ENCODE measurements around the gene GMEB2. TPM values are rescaled to one million over a fixed set of nuclear protein-coding genes. Genes with fewer than 3 reads are reported as not detected.

Gene GMEB2
- polyA plus RNA-seq, 1 of the 3 experiments (the other 2 are of a cell fraction) = 6.5 TPM

DNA sequence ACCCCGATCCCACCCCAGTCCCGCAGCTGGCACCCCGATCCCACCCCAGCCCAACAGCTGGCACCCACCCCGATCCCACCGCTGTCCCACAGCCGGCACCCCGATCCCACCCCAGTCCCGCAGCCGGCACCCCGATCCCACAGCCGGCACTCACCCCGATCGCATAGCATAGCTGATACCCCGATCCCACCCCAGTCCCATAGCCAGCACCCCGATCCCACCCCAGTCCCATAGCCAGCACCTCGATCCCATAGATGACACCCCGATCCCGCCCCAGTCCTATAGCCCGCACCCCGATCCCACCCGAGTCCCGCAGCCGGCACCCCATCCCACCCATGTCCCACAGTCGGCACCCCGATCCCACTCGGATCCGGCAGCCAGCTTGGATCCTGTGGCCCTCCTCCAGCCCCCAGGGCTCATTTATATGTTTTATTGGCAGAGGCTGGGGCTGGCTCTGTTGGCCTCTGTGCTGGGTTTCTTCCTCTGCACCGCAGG is 897 bp upstream of the GMEB2 start:
- CTCF ChIA-PET = interaction anchor here (0.9 to 1.4 kb wide), 4 partner anchors 14 to 353 kb away, joined by 3 to 5 read pairs (median 4); partner anchors contain the start of gene PRPF6
- peak overlapping the region; percentile 82 for H3K9ac ChIP-seq
- WGBS (ENCODE audit: low lambda C conversion rate) = 3% methylated on average over 7 of the region's 28 CpGs
- peak overlapping the region; percentile 76 to 93 for H3K4me3 ChIP-seq (ENCODE audit: low read depth in 2 of 2, low read length in 1 of 2)
- H3K79me2 ChIP-seq (ENCODE audit: insufficient read depth) = peaks cover 44% of the 10 kb centered on the region
- no peaks in the 10 kb centered on the region for H3K9me2 ChIP-seq
- H3K4me2 ChIP-seq = peak overlapping the region; percentile 96
- H3K9me3 ChIP-seq = no peaks in the 10 kb centered on the region
- no peak overlapping the region for H2AFZ ChIP-seq (ENCODE audit: low read depth)
- H3F3A ChIP-seq (replicated peaks; ENCODE audit: insufficient read depth) = no peaks in the 10 kb centered on the region
- peaks cover 6 to 8% of the 10 kb centered on the region in 2 experiments; a peak in 2 of 4 replicates for H3K4me1 ChIP-seq (ENCODE audit: control insufficient read depth in 1 of 2, insufficient read depth in 2 of 2, low read depth in 1 of 2, low read length in 1 of 2)
- no peaks in the 10 kb centered on the region for H3K36me3 ChIP-seq (replicated peaks in 1 of 2; ENCODE audit: control insufficient read depth in 1 of 2, insufficient read depth in 2 of 2, low read length in 1 of 2)
- H3K27me3 ChIP-seq (ENCODE audit: insufficient read depth) = no peaks in the 10 kb centered on the region
- no peaks in the 10 kb centered on the region for H4K20me1 ChIP-seq (ENCODE audit: insufficient read depth)
- no peak for TF ChIP-seq EP300 (IDR thresholded peaks at IDR 0.05; ENCODE audit: borderline replicate concordance in 1 of 2, low read depth in 1 of 2, low read length in 1 of 2)
- TF ChIP-seq RXRA (IDR thresholded peaks at IDR 0.05; ENCODE audit: borderline replicate concordance, low read depth) = no peak
- no peak for TF ChIP-seq CHD2 (IDR thresholded peaks at IDR 0.05; ENCODE audit: low read length, partially characterized antibody)
- TF ChIP-seq, protein P1, sequence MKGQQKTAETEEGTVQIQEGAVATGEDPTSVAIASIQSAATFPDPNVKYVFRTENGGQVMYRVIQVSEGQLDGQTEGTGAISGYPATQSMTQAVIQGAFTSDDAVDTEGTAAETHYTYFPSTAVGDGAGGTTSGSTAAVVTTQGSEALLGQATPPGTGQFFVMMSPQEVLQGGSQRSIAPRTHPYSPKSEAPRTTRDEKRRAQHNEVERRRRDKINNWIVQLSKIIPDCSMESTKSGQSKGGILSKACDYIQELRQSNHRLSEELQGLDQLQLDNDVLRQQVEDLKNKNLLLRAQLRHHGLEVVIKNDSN (IDR thresholded peaks at IDR 0.05; ENCODE audit: borderline replicate concordance, low read depth) = no peak
- POLR2A ChIA-PET = interaction anchor here (0.9 to 1.6 kb wide), 3 partner anchors 14 to 331 kb away, joined by 3 to 8 read pairs (median 4); partner anchors contain the start of gene RTEL1
- H3K27ac ChIP-seq (ENCODE audit: low read depth in 2 of 2, low read length in 1 of 2) = peak overlapping the region; percentile 34 to 36; a peak in 1 of 4 replicates
- DNase-seq = no peak

DNA sequence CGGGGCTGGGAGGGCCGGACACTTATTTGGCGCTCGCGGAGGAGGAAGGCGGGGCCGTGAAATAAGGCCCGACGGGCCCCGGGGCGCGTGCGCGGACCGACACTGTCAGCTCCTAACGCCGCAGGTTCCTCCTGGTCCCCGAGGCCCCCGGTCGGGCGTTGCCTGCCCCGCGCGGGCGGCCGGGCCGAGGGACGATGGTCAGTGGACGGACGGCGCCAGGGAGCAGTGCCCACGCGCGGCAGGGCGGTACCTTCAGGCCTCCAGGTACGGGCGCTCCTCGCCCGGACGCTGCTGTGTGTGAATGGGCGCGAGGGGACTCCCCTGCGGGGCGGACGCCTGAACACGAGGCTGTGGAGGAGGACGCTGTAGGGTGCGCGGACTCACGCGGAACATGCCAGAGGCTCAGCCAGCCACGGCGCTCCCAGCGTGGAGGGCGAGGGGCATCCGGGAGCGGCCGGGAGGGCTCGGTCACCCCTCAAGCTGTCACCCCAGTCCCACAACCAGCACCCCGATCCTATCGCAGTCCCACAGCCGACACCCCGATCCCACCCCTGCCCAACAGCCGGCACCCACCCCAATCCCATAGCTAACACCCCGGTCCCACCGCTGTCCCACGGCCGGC is 339 bp upstream of the GMEB2 start:
- Histone ChIP-seq H3K27me3 (ENCODE audit: insufficient read depth) (no peaks in the 10 kb centered on the region), H3F3A (replicated peaks; ENCODE audit: insufficient read depth) (no peaks in the 10 kb centered on the region), H3K9me3 (no peaks in the 10 kb centered on the region), H3K79me2 (ENCODE audit: insufficient read depth) (peaks cover 50% of the 10 kb centered on the region), H3K36me3 (replicated peaks in 1 of 2; ENCODE audit: control insufficient read depth in 1 of 2, insufficient read depth in 2 of 2, low read length in 1 of 2) (no peaks in the 10 kb centered on the region), H4K20me1 (ENCODE audit: insufficient read depth) (no peaks in the 10 kb centered on the region), H3K4me1 (ENCODE audit: control insufficient read depth in 1 of 2, insufficient read depth in 2 of 2, low read depth in 1 of 2, low read length in 1 of 2) (peaks cover 6 to 8% of the 10 kb centered on the region in 2 experiments; a peak in 2 of 4 replicates), H2AFZ (ENCODE audit: low read depth) (no peak overlapping the region), H3K9ac (peak overlapping the region; percentile 82), H3K4me3 (ENCODE audit: low read depth in 2 of 2, low read length in 1 of 2) (peak overlapping the region; percentile 76 to 93), H3K9me2 (no peaks in the 10 kb centered on the region), H3K27ac (ENCODE audit: low read depth in 2 of 2, low read length in 1 of 2) (peak overlapping the region; percentile 58 to 66; a peak in 3 of 4 replicates), H3K4me2 (peak overlapping the region; percentile 96)
- 0% methylated on average over 6 of the region's 68 CpGs for WGBS (ENCODE audit: low lambda C conversion rate)
- TF ChIP-seq, protein P2, sequence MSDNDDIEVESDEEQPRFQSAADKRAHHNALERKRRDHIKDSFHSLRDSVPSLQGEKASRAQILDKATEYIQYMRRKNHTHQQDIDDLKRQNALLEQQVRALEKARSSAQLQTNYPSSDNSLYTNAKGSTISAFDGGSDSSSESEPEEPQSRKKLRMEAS (IDR thresholded peaks at IDR 0.05; ENCODE audit: low read depth) = peak; percentile 50
- TF ChIP-seq NRF1 (IDR thresholded peaks at IDR 0.05; ENCODE audit: low read depth, low read length) (peak; percentile 77), MXI1 (IDR thresholded peaks at IDR 0.05; ENCODE audit: low read depth, low read length) (peak; percentile 100), POLR2AphosphoS5 (IDR thresholded peaks at IDR 0.05; ENCODE audit: low read depth, low read length) (no peak), JUND (IDR thresholded peaks at IDR 0.05) (no peak), TAF1 (IDR thresholded peaks at IDR 0.05; ENCODE audit: borderline replicate concordance, low read depth, low read length) (peak; percentile 75), RXRA (IDR thresholded peaks at IDR 0.05; ENCODE audit: borderline replicate concordance, low read depth) (no peak), SIN3A (IDR thresholded peaks at IDR 0.05; ENCODE audit: borderline replicate concordance, low read depth, low read length) (no peak; the same call in 1 of the 2 replicates), SMC3 (IDR thresholded peaks at IDR 0.05; ENCODE audit: low read depth, low read length) (no peak)
- TF ChIP-seq, protein P3, sequence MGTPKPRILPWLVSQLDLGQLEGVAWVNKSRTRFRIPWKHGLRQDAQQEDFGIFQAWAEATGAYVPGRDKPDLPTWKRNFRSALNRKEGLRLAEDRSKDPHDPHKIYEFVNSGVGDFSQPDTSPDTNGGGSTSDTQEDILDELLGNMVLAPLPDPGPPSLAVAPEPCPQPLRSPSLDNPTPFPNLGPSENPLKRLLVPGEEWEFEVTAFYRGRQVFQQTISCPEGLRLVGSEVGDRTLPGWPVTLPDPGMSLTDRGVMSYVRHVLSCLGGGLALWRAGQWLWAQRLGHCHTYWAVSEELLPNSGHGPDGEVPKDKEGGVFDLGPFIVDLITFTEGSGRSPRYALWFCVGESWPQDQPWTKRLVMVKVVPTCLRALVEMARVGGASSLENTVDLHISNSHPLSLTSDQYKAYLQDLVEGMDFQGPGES (IDR thresholded peaks at IDR 0.05; ENCODE audit: low read depth, low read length) = no peak
- peak; percentile 99 for DNase-seq
- ChIA-PET CTCF (interaction anchor here (0.8 to 1.4 kb wide), 7 partner anchors 10 to 353 kb away, joined by 3 to 5 read pairs (median 3); partner anchors contain the start of gene PRPF6), POLR2A (interaction anchor here (0.6 to 1.6 kb wide), 7 partner anchors 10 to 352 kb away, joined by 3 to 8 read pairs (median 3); partner anchors contain the start of genes HELZ2, PPDPF, RTEL1 and SAMD10)
